GM23338 (cell line): ENCODE results near the gene NAALADL2. TPM values are rescaled to one million over a fixed set of nuclear protein-coding genes. Genes with fewer than 3 reads are reported as not detected.

Experiments used
- ATAC-seq: fragments of 200-7000 bp; cut with Tn5 transposase; 3 replicates; pipeline ENCODE4 v1.9.1; 2020
- DNase-seq: peaks from one replicate; pipeline ENCODE4 v3.0.0-alpha.2; 2015; ENCODE audit warnings: low spot score
- H2AFZ ChIP-seq: fragments of 200-600 bp; sonication (generic); 2 replicates; pipeline ENCODE4 v1.8.0; 2016; ENCODE audit warnings: antibody characterized with exemption, mild to moderate bottlenecking, moderate library complexity
- H3F3A ChIP-seq: fragments of 200-600 bp; sonication (generic); replicated peaks from 2 replicates; pipeline ENCODE4 v1.8.0; 2017; ENCODE audit warnings: antibody characterized with exemption, mixed run types, low read depth
- H3K27ac ChIP-seq: fragments of 200-600 bp; sonication (generic); 2 replicates; pipeline ENCODE4 v1.6.1; 2016; ENCODE audit warnings: low read depth
- H3K27me3 ChIP-seq: fragments of 200-600 bp; sonication (generic); 2 replicates; pipeline ENCODE4 v1.8.0; 2016; ENCODE audit warnings: mild to moderate bottlenecking, mixed run types, moderate library complexity; ENCODE audit not compliant: insufficient read depth
- H3K36me3 ChIP-seq: fragments of 200-600 bp; sonication (generic); 2 replicates; pipeline ENCODE4 v1.8.0; 2016; ENCODE audit warnings: mild to moderate bottlenecking; ENCODE audit not compliant: insufficient read depth
- H3K4me1 ChIP-seq: fragments of 200-600 bp; sonication (generic); 2 replicates; pipeline ENCODE4 v1.8.0; 2016; ENCODE audit warnings: mild to moderate bottlenecking, moderate library complexity; ENCODE audit not compliant: insufficient read depth
- H3K4me2 ChIP-seq: fragments of 200-600 bp; sonication (generic); 2 replicates; pipeline ENCODE4 v1.7.1; 2017; ENCODE audit warnings: mixed run types
- H3K4me3 ChIP-seq: fragments of 200-600 bp; sonication (generic); 2 replicates; pipeline ENCODE4 v1.6.1; 2016; ENCODE audit warnings: mixed run types
- H3K79me2 ChIP-seq: fragments of 200-600 bp; sonication (generic); replicated peaks from 2 replicates; pipeline ENCODE4 v1.8.0; 2017; ENCODE audit warnings: mild to moderate bottlenecking; ENCODE audit not compliant: insufficient read depth
- H3K9me2 ChIP-seq: fragments of 200-600 bp; sonication (generic); 2 replicates; pipeline ENCODE4 v1.8.0; 2017; ENCODE audit not compliant: insufficient read depth
- H4K20me1 ChIP-seq: fragments of 200-600 bp; sonication (generic); replicated peaks from 2 replicates; pipeline ENCODE4 v1.8.0; 2017; ENCODE audit warnings: mild to moderate bottlenecking; ENCODE audit not compliant: insufficient read depth
- H3K27ac Mint-ChIP-seq: 2 replicates; pipeline ENCODE4 v1.8.0; 2020; ENCODE audit warnings: inconsistent platforms, mild to moderate bottlenecking, moderate library complexity, mixed read lengths
- H3K27me3 Mint-ChIP-seq: 3 replicates; pipeline ENCODE4 v1.8.0; 2022; ENCODE audit warnings: low read depth, mild to moderate bottlenecking, moderate library complexity, mixed read lengths, inconsistent platforms; ENCODE audit not compliant: insufficient read depth, poor library complexity
- H3K36me3 Mint-ChIP-seq: 3 replicates; pipeline ENCODE4 v1.8.0; 2021; ENCODE audit warnings: low read depth, mild to moderate bottlenecking, inconsistent platforms, moderate library complexity, mixed read lengths
- H3K4me1 Mint-ChIP-seq: 3 replicates; pipeline ENCODE4 v1.8.0; 2020; ENCODE audit warnings: mild to moderate bottlenecking, inconsistent platforms, mixed read lengths
- H3K4me3 Mint-ChIP-seq: 3 replicates; pipeline ENCODE4 v1.8.0; 2021; ENCODE audit warnings: moderate library complexity, mild to moderate bottlenecking, inconsistent platforms, mixed read lengths
- H3K9me3 Mint-ChIP-seq: 3 replicates; pipeline ENCODE4 v1.8.0; 2020; ENCODE audit warnings: moderate library complexity, mild to moderate bottlenecking, inconsistent platforms, mixed read lengths
- CREB1 ChIP-seq: fragments of 250-450 bp; sonication (Bioruptor Pico); IDR thresholded peaks from 2 replicates; pipeline ENCODE4 v1.5.0; 2020; ENCODE audit warnings: low read depth, mild to moderate bottlenecking, moderate library complexity
- CTCF ChIP-seq, 2 experiments: fragments of 200-600 bp in 1 of 2; sonication (generic) in 1 of 2; conservative IDR thresholded peaks; 2 replicates each; pipeline versions ENCODE4 v1.5.1 to v1.6.1; 2016 to 2017; ENCODE audit warnings: antibody characterized with exemption in 2 of 2, low read depth in 2 of 2, mild to moderate bottlenecking in 2 of 2, moderate library complexity in 1 of 2
- ETS1 ChIP-seq: IDR thresholded peaks from 2 replicates; pipeline ENCODE4 v1.6.1; 2016; ENCODE audit warnings: antibody characterized with exemption
- EZH2 ChIP-seq: fragments of 200-600 bp; sonication (generic); IDR thresholded peaks from one replicate; pipeline ENCODE4 v1.8.0; 2017; ENCODE audit warnings: antibody characterized with exemption, mild to moderate bottlenecking, low read depth; ENCODE audit not compliant: unreplicated experiment
- EZH2phosphoT487 ChIP-seq: fragments of 200-600 bp; sonication (generic); IDR thresholded peaks from one replicate; pipeline ENCODE4 v1.8.1; 2018; ENCODE audit warnings: antibody characterized with exemption; ENCODE audit not compliant: unreplicated experiment
- JUNB ChIP-seq: IDR thresholded peaks from one replicate; pipeline ENCODE4 v1.6.1; 2016; ENCODE audit warnings: antibody characterized with exemption; ENCODE audit not compliant: unreplicated experiment
- NANOG ChIP-seq: IDR thresholded peaks from 2 replicates; pipeline ENCODE4 v1.6.1; 2016; ENCODE audit warnings: antibody characterized with exemption, borderline replicate concordance
- POLR2AphosphoS5 ChIP-seq: IDR thresholded peaks from 2 replicates; pipeline ENCODE4 v1.6.1; 2016; ENCODE audit warnings: antibody characterized with exemption, low read depth
- REST ChIP-seq: IDR thresholded peaks from one replicate; pipeline ENCODE4 v1.6.1; 2018; ENCODE audit warnings: antibody characterized with exemption; ENCODE audit not compliant: unreplicated experiment
- STAT1 ChIP-seq: IDR thresholded peaks from one replicate; pipeline ENCODE4 v1.6.1; 2016; ENCODE audit warnings: antibody characterized with exemption; ENCODE audit not compliant: unreplicated experiment
- ZNF114 ChIP-seq: fragments of 250-450 bp; sonication (Bioruptor Pico); IDR thresholded peaks from 2 replicates; pipeline ENCODE4 v1.5.0; 2020; ENCODE audit warnings: mild to moderate bottlenecking, moderate library complexity
- ZNF331 ChIP-seq: fragments of 250-450 bp; sonication (Bioruptor Pico); IDR thresholded peaks from 2 replicates; pipeline ENCODE4 v1.5.0; 2020; ENCODE audit warnings: low read depth, mild to moderate bottlenecking, moderate library complexity
- ZNF462 ChIP-seq: fragments of 250-450 bp; sonication (Bioruptor Pico); IDR thresholded peaks from 2 replicates; pipeline ENCODE4 v1.5.0; 2020; ENCODE audit warnings: mild to moderate bottlenecking, moderate library complexity
- polyA plus RNA-seq: library from polyadenylated mRNA; unstranded; fragments of >200 nt; fragmentation: Nextera tagmentation; extraction: Ambion mirVana; gene quantifications from 2 replicates; pipeline ENCODE4 v1.2.1, GENCODE V29; 2016
- total RNA-seq: library from RNA; depleted of rRNA; stranded (reverse); fragments of >200 nt; shearing (Covaris generic); gene quantifications from 2 replicates; pipeline ENCODE4 v1.2.3, GENCODE V29; 2014

The NAALADL2 gene
- total and polyA plus RNA-seq, 2 experiments from 2014 or later: 1.6 to 2.6 TPM

GRCh38 chr3:174973465-174973864 is 114.3 kb downstream of the NAALADL2 start:
- TF ChIP-seq POLR2AphosphoS5: no peak
- no peak for TF ChIP-seq EZH2phosphoT487
- TF ChIP-seq ZNF331 (CRISPR knock-in tag): no peak
- TF ChIP-seq EZH2: no peak
- TF ChIP-seq NANOG: no peak
- no peak for TF ChIP-seq STAT1
- no peak for TF ChIP-seq JUNB
- no peak for TF ChIP-seq REST
- no peak for TF ChIP-seq ZNF114 (CRISPR knock-in tag)
- TF ChIP-seq CREB1 (CRISPR knock-in tag): no peak
- no peak for TF ChIP-seq CTCF (conservative IDR thresholded peaks at IDR 0.05; ENCODE audit: low read depth in 2 of 2)
- TF ChIP-seq ZNF462 (CRISPR knock-in tag): no peak
- TF ChIP-seq ETS1: no peak
- no peak overlapping the region for H3K4me3 Mint-ChIP-seq
- Histone ChIP-seq H2AFZ (no peak overlapping the region), H3K27me3 (no peaks in the 10 kb centered on the region), H3K27ac (no peak overlapping the region), H3K36me3 (no peaks in the 10 kb centered on the region), H3K4me3 (no peak overlapping the region), H4K20me1 (no peaks in the 10 kb centered on the region), H3K79me2 (no peaks in the 10 kb centered on the region), H3F3A (no peaks in the 10 kb centered on the region), H3K4me1 (no peaks in the 10 kb centered on the region), H3K4me2 (no peak overlapping the region), H3K9me2 (no peaks in the 10 kb centered on the region)
- no peak overlapping the region for H3K27ac Mint-ChIP-seq
- no peak for ATAC-seq
- no peaks in the 10 kb centered on the region for H3K9me3 Mint-ChIP-seq
- DNase-seq: no peak
- peaks cover 1% of the 10 kb centered on the region for H3K27me3 Mint-ChIP-seq
- no peaks in the 10 kb centered on the region for H3K4me1 Mint-ChIP-seq
- H3K36me3 Mint-ChIP-seq: no peaks in the 10 kb centered on the region; the same call in 2 of the 3 replicates
